ENCODE measurements around the gene RAP1GAP2.

The RAP1GAP2 gene

GRCh38 chr17:2796164-2797125 is at the start of gene RAP1GAP2:
RAP1GAP2 (plus strand) TSS chr17:2796438; CDS start chr17:2796528, 90 bp downstream.
- no peak for TF ChIP-seq CTCF (conservative IDR thresholded peaks at IDR 0.05; ENCODE audit: low read length)
- no peak within 1 kb of the TSS for H3K4me3 ChIP-seq (ENCODE audit: low read length)
- DNase-seq (ENCODE audit: low read depth) = no peak

GRCh38 chr17:2749058-2749783 is 47.0 kb upstream of the RAP1GAP2 start, which contains the start of gene CCDC92B:
CCDC92B (minus strand) TSS chr17:2749652; CDS start chr17:2735145, 14,507 bp downstream.
- no peak for DNase-seq (ENCODE audit: low read depth)
- no peak within 1 kb of the TSS for H3K4me3 ChIP-seq (ENCODE audit: low read length)
- TF ChIP-seq CTCF (conservative IDR thresholded peaks at IDR 0.05; ENCODE audit: low read length) = no peak

GRCh38 chr17:2749784-2750181 is 46.5 kb upstream of the RAP1GAP2 start:
- no peak overlapping the region for H3K4me3 ChIP-seq (ENCODE audit: low read length)
- TF ChIP-seq CTCF (conservative IDR thresholded peaks at IDR 0.05; ENCODE audit: low read length) = no peak

GRCh38 chr17:2750721-2751120 is 45.5 kb upstream of the RAP1GAP2 start:
- DNase-seq (ENCODE audit: low read depth) = no peak
- H3K4me3 ChIP-seq (ENCODE audit: low read length) = no peak overlapping the region
- no peak for TF ChIP-seq CTCF (conservative IDR thresholded peaks at IDR 0.05; ENCODE audit: low read length)

More at GRCh38 chr17:2749784-2750181, 46.5 kb upstream of the RAP1GAP2 start:
- peak; percentile 51 for DNase-seq (ENCODE audit: low read depth)

GRCh38 chr17:2751491-2751890 is 44.7 kb upstream of the RAP1GAP2 start:
- no peak for TF ChIP-seq CTCF (conservative IDR thresholded peaks at IDR 0.05; ENCODE audit: low read length)
- no peak for DNase-seq (ENCODE audit: low read depth)
- no peak overlapping the region for H3K4me3 ChIP-seq (ENCODE audit: low read length)

GRCh38 chr17:2755891-2756724 is 40.1 kb upstream of the RAP1GAP2 start:
- no peak for DNase-seq (ENCODE audit: low read depth)
- H3K4me3 ChIP-seq (ENCODE audit: low read length) = no peak overlapping the region
- no peak for TF ChIP-seq CTCF (conservative IDR thresholded peaks at IDR 0.05; ENCODE audit: low read length)

All from AG10803 (cell line).